IMR-90 (cell line): ENCODE results near the gene MEIS3. TPM values are rescaled to one million over a fixed set of nuclear protein-coding genes. Genes with fewer than 3 reads are reported as not detected.

Experiments used
- ATAC-seq: fragments of 200-7000 bp; cut with Tn5 transposase; 2 replicates; pipeline ENCODE4 v1.9.1; 2020; ENCODE audit warnings: low read depth, mild to moderate bottlenecking, moderate library complexity
- BruUV-seq: library from RNA; stranded (reverse); fragments of 400-500 nt; replicated peaks from 2 replicates; lab custom pipeline; 2021; lab: Mats Ljungman, UMichigan
- CTCF ChIA-PET: fragments of 300-600 bp; formaldehyde crosslinking; extraction: SDS; loops from one replicate; lab custom pipeline; 2021; ENCODE audit warnings: antibody characterized with exemption; lab: Yijun Ruan, JAX
- POLR2A ChIA-PET: fragments of 300-600 bp; sonication (Branson Sonifier 250); formaldehyde crosslinking; loops from one replicate; lab custom pipeline; 2022; ENCODE audit warnings: antibody characterized with exemption; ENCODE audit not compliant: unreplicated experiment; lab: Charles Lee
- DNase-seq: peaks from one replicate; pipeline ENCODE4 v3.0.0; 2013
- H2AFZ ChIP-seq: replicated peaks from 2 replicates; pipeline ENCODE3; 2013; ENCODE audit warnings: low read length, mild to moderate bottlenecking; ENCODE audit not compliant: poor library complexity
- H2AK5ac ChIP-seq: 2 replicates; pipeline ENCODE4 v1.6.1; 2013; ENCODE audit warnings: low read depth, low read length, inconsistent platforms
- H2AK9ac ChIP-seq: replicated peaks from 2 replicates; pipeline ENCODE3; 2013; ENCODE audit warnings: mild to moderate bottlenecking, low read depth, low read length, moderate library complexity; ENCODE audit not compliant: poor library complexity
- H2BK120ac ChIP-seq: 2 replicates; pipeline ENCODE4 v1.6.1; 2013; ENCODE audit warnings: low read depth, low read length, inconsistent platforms
- H2BK15ac ChIP-seq: 3 replicates; pipeline ENCODE4 v1.6.1; 2013; ENCODE audit warnings: low read depth, low read length, inconsistent platforms
- H2BK20ac ChIP-seq: 2 replicates; pipeline ENCODE4 v1.6.1; 2013; ENCODE audit warnings: low read depth, mild to moderate bottlenecking, inconsistent platforms, low read length, moderate library complexity
- H2BK5ac ChIP-seq: 2 replicates; pipeline ENCODE4 v1.6.1; 2013; ENCODE audit warnings: mild to moderate bottlenecking, low read depth, low read length, inconsistent platforms; ENCODE audit not compliant: poor library complexity, severe bottlenecking
- H3K14ac ChIP-seq: replicated peaks from 2 replicates; pipeline ENCODE4 v1.6.1; 2013; ENCODE audit warnings: low read depth, low read length, inconsistent platforms
- H3K18ac ChIP-seq: 2 replicates; pipeline ENCODE4 v1.6.1; 2013; ENCODE audit warnings: low read depth, low read length, control low read depth
- H3K23ac ChIP-seq: 2 replicates; pipeline ENCODE4 v1.6.1; 2013; ENCODE audit warnings: low read depth, low read length, inconsistent platforms
- H3K27ac ChIP-seq: 2 replicates; pipeline ENCODE4 v1.5.1; 2013; ENCODE audit warnings: mild to moderate bottlenecking, control low read depth, low read length; ENCODE audit not compliant: insufficient read depth
- H3K27me3 ChIP-seq: 2 replicates; pipeline ENCODE4 v1.6.1; 2013; ENCODE audit warnings: low read length; ENCODE audit not compliant: control insufficient read depth, insufficient read depth
- H3K36me3 ChIP-seq: 2 replicates; pipeline ENCODE4 v1.6.1; 2013; ENCODE audit warnings: low read length, mixed read lengths; ENCODE audit not compliant: control insufficient read depth, insufficient read depth
- H3K4ac ChIP-seq: 2 replicates; pipeline ENCODE4 v1.6.1; 2013; ENCODE audit warnings: low read depth, low read length, inconsistent platforms
- H3K4me1 ChIP-seq: 2 replicates; pipeline ENCODE4 v1.6.1; 2013; ENCODE audit warnings: low read length, mixed read lengths; ENCODE audit not compliant: control insufficient read depth, insufficient read depth
- H3K4me2 ChIP-seq: 2 replicates; pipeline ENCODE4 v1.6.1; 2013; ENCODE audit warnings: low read depth, mild to moderate bottlenecking, control low read depth, low read length, moderate library complexity
- H3K4me3 ChIP-seq: 2 replicates; pipeline ENCODE4 v1.5.1; 2013; ENCODE audit warnings: low read depth, mild to moderate bottlenecking, control low read depth, low read length, moderate library complexity; ENCODE audit not compliant: insufficient read depth
- H3K56ac ChIP-seq: 2 replicates; pipeline ENCODE4 v1.6.1; 2013; ENCODE audit warnings: low read length, inconsistent platforms; ENCODE audit not compliant: insufficient read depth; ENCODE audit errors: extremely low read depth
- H3K79me1 ChIP-seq, 2 experiments: 2 replicates each; pipeline ENCODE4 v1.6.1; 2013; ENCODE audit warnings: low read length in 2 of 2, inconsistent platforms in 1 of 2, low read depth in 1 of 2
- H3K9ac ChIP-seq: 2 replicates; pipeline ENCODE4 v1.6.1; 2013; ENCODE audit warnings: low read depth, low read length, control low read depth
- H3K9me1 ChIP-seq: 2 replicates; pipeline ENCODE4 v1.6.1; 2013; ENCODE audit warnings: low read length, inconsistent platforms; ENCODE audit not compliant: insufficient read depth
- H3K9me3 ChIP-seq: 2 replicates; pipeline ENCODE4 v1.6.1; 2013; ENCODE audit warnings: low read length; ENCODE audit not compliant: control insufficient read depth, insufficient read depth
- H4K20me1 ChIP-seq: 2 replicates; pipeline ENCODE4 v1.6.1; 2013; ENCODE audit warnings: low read length, inconsistent platforms; ENCODE audit not compliant: insufficient read depth
- H4K5ac ChIP-seq: 2 replicates; pipeline ENCODE4 v1.6.1; 2013; ENCODE audit warnings: mild to moderate bottlenecking, low read depth, low read length, control low read depth
- H4K8ac ChIP-seq, 2 experiments: 2 replicates each; pipeline ENCODE4 v1.6.1; 2013; ENCODE audit warnings: low read depth in 2 of 2, low read length in 2 of 2, control low read depth in 1 of 2, inconsistent platforms in 1 of 2
- H4K91ac ChIP-seq: 2 replicates; pipeline ENCODE4 v1.6.1; 2013; ENCODE audit warnings: low read depth, low read length, inconsistent platforms; ENCODE audit not compliant: insufficient read depth
- BHLHE40 ChIP-seq: fragments of 150-350 bp; IDR thresholded peaks from 2 replicates; pipeline ENCODE4 v1.6.1; 2016; ENCODE audit warnings: mild to moderate bottlenecking, low read depth, low read length
- CEBPB ChIP-seq: IDR thresholded peaks from 2 replicates; pipeline ENCODE4 v1.6.1; 2012; ENCODE audit warnings: low read depth, low read length, improper control_type of control experiment
- CHD1 ChIP-seq: IDR thresholded peaks from 2 replicates; pipeline ENCODE4 v1.6.1; 2012; ENCODE audit warnings: low read depth, low read length, improper control_type of control experiment
- FOS ChIP-seq: fragments of 150-350 bp; IDR thresholded peaks from 2 replicates; pipeline ENCODE4 v1.6.1; 2016; ENCODE audit warnings: low read depth, low read length
- MAFK ChIP-seq: IDR thresholded peaks from 2 replicates; pipeline ENCODE4 v1.6.1; 2012; ENCODE audit warnings: low read depth, low read length, improper control_type of control experiment
- MAZ ChIP-seq: IDR thresholded peaks from 2 replicates; pipeline ENCODE4 v1.6.1; 2012; ENCODE audit warnings: low read depth, mild to moderate bottlenecking, low read length, improper control_type of control experiment, moderate library complexity, borderline replicate concordance
- MXI1 ChIP-seq: IDR thresholded peaks from 2 replicates; pipeline ENCODE4 v1.6.1; 2012; ENCODE audit warnings: low read depth, mild to moderate bottlenecking, low read length, moderate library complexity, borderline replicate concordance
- NFE2L2 ChIP-seq: fragments of 150-350 bp; IDR thresholded peaks from 2 replicates; pipeline ENCODE4 v1.6.1; 2016; ENCODE audit warnings: low read depth, mild to moderate bottlenecking, low read length
- POLR2A ChIP-seq: IDR thresholded peaks from 2 replicates; pipeline ENCODE4 v1.6.1; 2012; ENCODE audit warnings: mild to moderate bottlenecking, low read depth, low read length
- RAD21 ChIP-seq: IDR thresholded peaks from 2 replicates; pipeline ENCODE4 v1.6.1; 2012; ENCODE audit warnings: low read length, improper control_type of control experiment
- RCOR1 ChIP-seq: IDR thresholded peaks from 2 replicates; pipeline ENCODE4 v1.6.1; 2012; ENCODE audit warnings: mild to moderate bottlenecking, low read length, improper control_type of control experiment; ENCODE audit not compliant: insufficient replicate concordance
- RFX5 ChIP-seq: IDR thresholded peaks from 2 replicates; pipeline ENCODE4 v1.8.0; 2012; ENCODE audit warnings: low read depth, mild to moderate bottlenecking, low read length, moderate library complexity
- SMC3 ChIP-seq: fragments of 150-350 bp; IDR thresholded peaks from 2 replicates; pipeline ENCODE4 v1.6.1; 2016; ENCODE audit warnings: low read depth, mild to moderate bottlenecking, antibody characterized with exemption, low read length, moderate library complexity
- WGBS, 2 experiments: methylation state at CpG; one replicate each; pipeline versions ENCODE4 v1.1.5 to v1.1.7; 2013; ENCODE audit warnings: missing lambda C conversion rate in 2 of 2; ENCODE audit not compliant: insufficient read length in 1 of 2; ENCODE audit errors: extremely low coverage in 2 of 2; 5-methylcytosine and 5-hydroxymethylcytosine counted together
- dilution Hi-C: fragments of 300-500 bp; cut with HindIII; formaldehyde crosslinking; loops from one replicate; pipeline ENCODE4 v1.14.3; 2018; ENCODE audit warnings: low sequenced_read_pairs; ENCODE audit not compliant: unreplicated experiment
- in situ Hi-C: fragments of 300-500 bp; cut with MboI; formaldehyde crosslinking; loops from 3 replicates; pipeline ENCODE4 v1.14.3; 2019; ENCODE audit warnings: low sequenced_read_pairs, inconsistent platforms, mixed read lengths
- intact Hi-C: fragments of 100-400 bp; cut with micrococcal nuclease; formaldehyde crosslinking; loops from 2 replicates; pipeline ENCODE4 v1.10.0; 2022
- polyA plus RNA-seq, 3 experiments: library from polyadenylated mRNA; depleted of rRNA; stranded (reverse); fragments of >200 nt; gene quantifications; 2 replicates each; pipeline ENCODE4 v1.2.3, GENCODE V29; 2012; ENCODE audit warnings: low replicate concordance in 1 of 3
- total RNA-seq: library from RNA; depleted of rRNA; stranded (reverse); fragments of >200 nt; gene quantifications from 2 replicates; pipeline ENCODE4 v1.2.3, GENCODE V29; 2012
- TF ChIP-seq, protein P1 (sequence below): fragments of 150-350 bp; IDR thresholded peaks from 2 replicates; pipeline ENCODE4 v1.6.1; 2016; ENCODE audit warnings: low read depth, mild to moderate bottlenecking, low read length, moderate library complexity, borderline replicate concordance
- TF ChIP-seq, protein P2 (sequence below): fragments of 150-350 bp; IDR thresholded peaks from 2 replicates; pipeline ENCODE4 v1.6.1; 2017; ENCODE audit warnings: mild to moderate bottlenecking, antibody characterized with exemption, low read length, low read depth
- TF ChIP-seq, protein P3 (sequence below): conservative IDR thresholded peaks from 2 replicates; pipeline ENCODE4 v1.5.1; 2012; ENCODE audit warnings: mild to moderate bottlenecking, low read depth, low read length, improper control_type of control experiment

Gene MEIS3
- total and polyA plus RNA-seq, 2 of the 4 experiments (the other 2 are of a cell fraction), result 32.4 to 33.0 TPM

DNA sequence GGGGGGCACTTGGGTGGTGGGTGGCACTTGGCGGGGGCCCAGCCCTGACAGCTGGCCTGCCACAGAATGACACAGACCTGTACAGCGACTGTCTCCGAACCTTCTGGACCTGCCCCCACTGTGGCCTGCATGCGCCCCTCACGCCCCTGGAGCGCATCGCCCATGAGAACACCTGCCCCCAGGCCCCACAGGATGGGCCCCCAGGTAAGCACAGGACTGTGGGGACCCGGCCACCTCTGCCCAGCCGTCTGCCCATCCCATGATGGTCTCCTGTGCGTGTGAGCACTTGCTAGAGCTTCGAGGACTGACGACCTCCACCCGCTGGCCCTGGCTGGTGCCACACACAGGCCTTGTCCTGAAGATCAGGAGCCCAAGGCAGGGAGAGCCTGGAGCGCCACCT lies 38.2 kb downstream of the MEIS3 start:
- Histone ChIP-seq H3K9me1 (no peaks in the 10 kb centered on the region), H4K20me1 (0 out of 2 replicates have a peak, but pooled peaks cover 7% of the 10 kb centered on the region), H3K27me3 (no peaks in the 10 kb centered on the region), H3K56ac (no peak overlapping the region), H3K23ac (no peak overlapping the region), H3K27ac (no peak overlapping the region), H3K18ac (no peak overlapping the region), H2AK9ac (no peak overlapping the region), H3K79me1 (no peaks in the 10 kb centered on the region), H3K4ac (no peak overlapping the region), H2BK5ac (no peak overlapping the region), H2AFZ (no peak overlapping the region), H2BK15ac (no peak overlapping the region), H4K91ac (no peak overlapping the region), H3K9ac (no peak overlapping the region), H4K8ac (no peak overlapping the region), H3K9me3 (no peaks in the 10 kb centered on the region), H3K4me3 (no peak overlapping the region), H3K14ac (no peak overlapping the region), H3K4me2 (no peak overlapping the region), H2BK120ac (no peak overlapping the region), H4K5ac (no peak overlapping the region), H3K4me1 (no peaks in the 10 kb centered on the region), H2AK5ac (no peak overlapping the region), H3K36me3 (peaks cover 53% of the 10 kb centered on the region), H2BK20ac (no peak overlapping the region)
- DNase-seq, result no peak
- CTCF ChIA-PET, result no interaction called here
- POLR2A ChIA-PET, result no interaction called here
- 90% methylated on average over 2 of the region's 14 CpGs; no CpG with 5 or more reads in 1 of the 2 experiments for whole genome bisulfite sequencing, 2 experiments
- dilution Hi-C loops (no loop called here), intact Hi-C loops (no loop called here), in situ Hi-C loops (no loop called here)
- no peak for ATAC-seq
- no peak for TF ChIP-seq SMC3
- no peak for TF ChIP-seq RAD21
- no peak for TF ChIP-seq MXI1
- no peak for TF ChIP-seq MAFK
- TF ChIP-seq, protein P1, sequence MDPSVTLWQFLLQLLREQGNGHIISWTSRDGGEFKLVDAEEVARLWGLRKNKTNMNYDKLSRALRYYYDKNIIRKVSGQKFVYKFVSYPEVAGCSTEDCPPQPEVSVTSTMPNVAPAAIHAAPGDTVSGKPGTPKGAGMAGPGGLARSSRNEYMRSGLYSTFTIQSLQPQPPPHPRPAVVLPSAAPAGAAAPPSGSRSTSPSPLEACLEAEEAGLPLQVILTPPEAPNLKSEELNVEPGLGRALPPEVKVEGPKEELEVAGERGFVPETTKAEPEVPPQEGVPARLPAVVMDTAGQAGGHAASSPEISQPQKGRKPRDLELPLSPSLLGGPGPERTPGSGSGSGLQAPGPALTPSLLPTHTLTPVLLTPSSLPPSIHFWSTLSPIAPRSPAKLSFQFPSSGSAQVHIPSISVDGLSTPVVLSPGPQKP, result no peak
- no peak for TF ChIP-seq BHLHE40
- no peak for TF ChIP-seq CEBPB
- no peak for TF ChIP-seq NFE2L2
- TF ChIP-seq, protein P2, sequence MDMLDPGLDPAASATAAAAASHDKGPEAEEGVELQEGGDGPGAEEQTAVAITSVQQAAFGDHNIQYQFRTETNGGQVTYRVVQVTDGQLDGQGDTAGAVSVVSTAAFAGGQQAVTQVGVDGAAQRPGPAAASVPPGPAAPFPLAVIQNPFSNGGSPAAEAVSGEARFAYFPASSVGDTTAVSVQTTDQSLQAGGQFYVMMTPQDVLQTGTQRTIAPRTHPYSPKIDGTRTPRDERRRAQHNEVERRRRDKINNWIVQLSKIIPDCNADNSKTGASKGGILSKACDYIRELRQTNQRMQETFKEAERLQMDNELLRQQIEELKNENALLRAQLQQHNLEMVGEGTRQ, result no peak
- no peak for TF ChIP-seq RFX5
- TF ChIP-seq MAZ, result no peak
- TF ChIP-seq RCOR1, result no peak
- no peak for TF ChIP-seq CHD1
- TF ChIP-seq FOS, result no peak
- TF ChIP-seq, protein P3, sequence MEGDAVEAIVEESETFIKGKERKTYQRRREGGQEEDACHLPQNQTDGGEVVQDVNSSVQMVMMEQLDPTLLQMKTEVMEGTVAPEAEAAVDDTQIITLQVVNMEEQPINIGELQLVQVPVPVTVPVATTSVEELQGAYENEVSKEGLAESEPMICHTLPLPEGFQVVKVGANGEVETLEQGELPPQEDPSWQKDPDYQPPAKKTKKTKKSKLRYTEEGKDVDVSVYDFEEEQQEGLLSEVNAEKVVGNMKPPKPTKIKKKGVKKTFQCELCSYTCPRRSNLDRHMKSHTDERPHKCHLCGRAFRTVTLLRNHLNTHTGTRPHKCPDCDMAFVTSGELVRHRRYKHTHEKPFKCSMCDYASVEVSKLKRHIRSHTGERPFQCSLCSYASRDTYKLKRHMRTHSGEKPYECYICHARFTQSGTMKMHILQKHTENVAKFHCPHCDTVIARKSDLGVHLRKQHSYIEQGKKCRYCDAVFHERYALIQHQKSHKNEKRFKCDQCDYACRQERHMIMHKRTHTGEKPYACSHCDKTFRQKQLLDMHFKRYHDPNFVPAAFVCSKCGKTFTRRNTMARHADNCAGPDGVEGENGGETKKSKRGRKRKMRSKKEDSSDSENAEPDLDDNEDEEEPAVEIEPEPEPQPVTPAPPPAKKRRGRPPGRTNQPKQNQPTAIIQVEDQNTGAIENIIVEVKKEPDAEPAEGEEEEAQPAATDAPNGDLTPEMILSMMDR, result no peak
- TF ChIP-seq POLR2A, result no peak
- no TSS peak for BruUV-seq
